ENCODE data around the gene RAPGEF5.

Gene RAPGEF5

DNA sequence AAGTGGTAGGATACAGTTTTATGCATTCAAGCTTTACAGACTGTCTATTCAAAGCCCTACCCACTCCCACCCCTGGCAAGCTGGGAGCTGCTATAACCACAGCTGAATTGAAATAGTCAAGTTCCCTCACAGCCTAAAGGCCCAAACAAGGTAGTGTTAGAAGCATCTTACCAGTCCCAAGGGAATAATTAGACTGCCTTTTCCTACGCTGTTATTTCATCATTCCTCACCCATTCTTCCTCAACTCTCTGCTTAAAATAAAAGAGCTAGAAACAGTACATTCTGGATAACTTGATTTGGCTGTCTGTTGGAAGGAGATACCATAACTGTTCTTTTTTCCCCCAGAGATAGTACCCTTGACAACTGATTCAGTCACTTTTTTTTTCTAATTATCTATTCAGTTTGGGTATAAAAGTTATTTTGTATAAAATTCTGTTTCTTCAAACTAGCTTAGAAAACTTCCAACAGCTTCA lies 54.0 kb downstream of the RAPGEF5 start:
- no peak for DNase-seq (ENCODE audit: low read depth)

DNA sequence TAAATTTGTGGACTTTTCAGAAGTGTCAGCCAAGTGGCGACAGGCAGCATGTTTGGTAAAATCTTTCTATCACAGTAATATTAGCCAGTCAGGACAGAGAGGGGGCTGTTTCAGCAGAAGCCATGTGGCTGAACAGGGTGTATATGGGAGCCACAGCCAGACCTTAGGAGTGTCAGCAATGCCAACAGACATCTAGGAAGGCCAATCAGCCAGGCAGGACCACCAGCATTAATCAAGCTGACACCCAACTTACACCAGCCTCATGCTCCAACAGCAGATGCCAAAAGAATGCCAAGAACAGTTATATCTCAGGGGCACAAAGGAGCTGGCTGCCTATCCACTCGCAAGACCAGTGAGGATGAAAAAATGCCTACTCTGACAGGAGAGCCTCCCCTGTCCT lies 54.8 kb downstream of the RAPGEF5 start:
- no peak for DNase-seq (ENCODE audit: low read depth)

DNA sequence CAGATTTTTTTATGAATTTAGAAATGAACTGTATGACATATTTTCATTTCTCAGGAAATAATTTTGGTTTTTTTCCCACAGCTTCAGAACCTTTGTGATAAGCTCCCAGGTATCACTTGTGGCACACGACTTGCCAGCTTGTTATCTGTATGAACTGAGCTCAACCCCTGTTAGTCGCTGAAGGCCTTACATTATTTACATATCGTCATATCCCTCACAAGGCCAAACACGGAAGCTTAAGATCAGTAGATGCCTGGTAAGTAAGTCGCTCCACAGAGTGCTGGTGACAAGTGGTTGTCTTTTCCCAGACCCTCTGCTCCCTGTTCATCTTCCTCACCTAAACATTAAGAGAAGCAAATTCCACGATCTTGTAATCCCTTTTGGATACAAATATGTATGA lies 55.2 kb downstream of the RAPGEF5 start:
- DNase-seq (ENCODE audit: low read depth): no peak

DNA sequence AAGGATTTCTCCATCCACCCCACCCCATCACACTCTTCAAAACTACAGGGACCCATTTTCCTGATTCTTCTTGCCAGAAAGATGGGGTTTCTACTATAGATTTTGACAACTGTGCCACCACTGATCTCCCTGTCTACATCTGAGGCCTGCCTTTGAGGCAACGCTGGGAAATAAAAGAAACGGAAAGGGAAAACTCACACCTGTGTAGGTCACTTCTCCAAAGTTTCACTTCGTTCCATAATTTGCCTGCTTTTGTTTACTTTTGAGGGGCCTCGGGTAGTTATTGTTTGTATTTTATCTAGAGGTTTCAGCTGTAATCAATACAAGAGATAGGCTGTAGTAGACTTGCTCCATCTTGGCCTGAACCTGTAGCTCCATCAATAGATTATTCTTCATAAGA lies 56.1 kb downstream of the RAPGEF5 start:
- DNase-seq (ENCODE audit: low read depth): no peak

DNA sequence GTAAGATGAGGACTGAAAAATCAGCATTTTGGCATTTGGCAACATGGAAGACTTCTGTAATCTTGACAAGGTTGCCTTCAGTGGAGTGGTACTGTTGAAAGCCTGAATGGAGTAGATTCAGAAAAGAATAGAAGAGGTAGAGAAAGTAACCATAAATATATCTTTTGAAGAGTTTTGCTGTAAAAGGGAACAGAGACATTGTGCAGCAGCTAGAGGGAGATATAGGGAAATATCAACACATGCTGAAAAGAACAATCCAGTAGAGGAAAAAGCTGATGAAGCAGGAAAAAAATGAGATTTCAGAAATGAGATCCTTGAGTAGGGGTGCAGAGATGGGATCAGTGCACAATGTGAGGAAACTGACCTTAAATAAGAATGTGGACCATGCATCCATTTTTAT lies 60.0 kb downstream of the RAPGEF5 start:
- no peak for DNase-seq (ENCODE audit: low read depth)

DNA sequence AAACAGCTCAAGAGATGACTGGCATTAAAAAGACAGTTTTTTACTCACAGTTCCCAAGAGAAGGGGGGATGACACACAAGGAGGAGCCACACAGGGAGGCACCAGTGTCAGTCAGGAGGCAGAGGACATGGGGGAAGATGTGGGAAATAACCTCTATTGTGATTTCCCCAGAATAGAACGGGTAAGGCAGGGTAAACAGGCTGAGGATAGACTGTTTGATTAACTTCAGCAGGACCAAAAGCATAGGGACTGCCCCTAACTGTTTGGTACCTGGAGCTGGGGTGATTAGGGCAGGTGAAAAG lies 60.7 kb downstream of the RAPGEF5 start:
- no peak for DNase-seq (ENCODE audit: low read depth)

DNA sequence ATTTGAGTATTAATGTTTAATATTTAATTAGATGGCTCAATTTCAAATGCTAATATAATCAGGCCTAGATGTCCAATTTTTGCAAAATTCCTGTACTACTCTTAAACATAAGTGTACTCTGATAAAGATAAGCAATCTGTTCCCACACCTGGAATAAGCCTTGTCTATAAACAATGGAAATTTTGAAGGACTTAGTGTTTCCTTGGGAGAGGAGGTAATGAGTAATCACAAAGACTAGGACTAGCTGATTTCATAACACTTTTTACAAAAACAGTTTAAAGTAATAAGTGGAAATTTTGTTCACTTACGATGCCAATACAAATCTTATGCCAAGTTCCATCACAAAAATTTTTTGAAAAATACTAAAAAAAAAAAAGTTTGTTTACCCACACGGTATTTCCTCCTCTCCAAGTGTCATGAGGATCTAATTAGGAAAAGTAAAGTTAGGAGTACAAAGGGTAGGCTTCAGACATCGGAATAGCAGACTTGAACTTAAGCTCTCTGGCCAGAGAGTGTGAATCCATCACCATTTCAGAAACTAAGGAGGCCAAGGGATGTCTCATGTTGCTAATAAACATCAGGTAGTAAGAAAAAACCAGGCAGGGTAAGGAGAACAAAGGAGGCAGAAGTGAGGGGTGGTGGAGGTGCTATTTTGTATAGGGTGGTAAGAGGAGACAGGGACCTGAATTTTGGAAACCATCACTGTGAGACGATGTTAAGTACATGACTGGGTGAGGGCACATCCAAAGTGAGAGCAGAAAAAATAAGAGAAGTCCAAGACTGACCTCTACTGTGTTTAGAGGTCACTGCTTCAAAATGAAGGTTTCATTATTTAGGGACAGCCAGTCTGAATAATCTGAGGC lies 61.3 kb downstream of the RAPGEF5 start:
- no peak for DNase-seq (ENCODE audit: low read depth)

DNA sequence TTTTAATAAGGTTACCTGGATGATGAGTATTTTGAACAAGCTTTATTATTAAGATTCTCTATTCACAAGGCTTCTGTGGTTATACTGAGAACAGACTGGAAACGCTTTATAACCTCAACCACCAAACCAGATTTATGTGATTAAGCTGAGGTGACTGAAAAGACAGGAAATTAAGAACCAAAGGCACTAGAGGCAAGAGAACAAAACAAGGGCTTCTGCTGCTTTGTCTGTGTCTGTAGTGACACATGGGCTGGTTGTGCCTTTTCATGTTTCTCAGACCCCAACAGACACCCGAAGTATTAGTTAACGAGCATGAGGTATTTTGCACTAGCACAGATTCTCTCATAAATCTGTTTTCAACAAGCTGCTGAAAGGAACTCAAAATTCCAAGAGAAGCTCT lies 64.4 kb downstream of the RAPGEF5 start:
- DNase-seq (ENCODE audit: low read depth): no peak

DNA sequence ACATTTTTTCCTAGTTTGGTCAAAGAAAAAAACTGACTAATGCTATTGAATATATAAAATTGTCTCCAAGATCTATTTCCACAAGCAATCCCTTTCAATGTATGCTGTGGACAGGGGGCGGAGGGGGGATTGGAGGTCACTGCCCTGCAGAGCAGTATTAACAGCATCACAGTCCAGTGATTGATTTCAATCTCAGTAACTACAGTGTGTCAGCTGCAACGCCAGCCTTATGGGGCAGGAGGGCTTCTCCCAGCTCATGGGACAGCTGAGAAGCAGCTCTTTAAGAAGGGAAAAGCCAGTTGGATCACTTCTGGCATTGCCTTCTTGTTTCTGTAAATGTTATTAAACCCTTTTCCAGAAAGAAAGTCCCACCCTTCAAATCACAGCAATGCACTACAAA lies 65.0 kb downstream of the RAPGEF5 start:
- no peak for DNase-seq (ENCODE audit: low read depth)

DNA sequence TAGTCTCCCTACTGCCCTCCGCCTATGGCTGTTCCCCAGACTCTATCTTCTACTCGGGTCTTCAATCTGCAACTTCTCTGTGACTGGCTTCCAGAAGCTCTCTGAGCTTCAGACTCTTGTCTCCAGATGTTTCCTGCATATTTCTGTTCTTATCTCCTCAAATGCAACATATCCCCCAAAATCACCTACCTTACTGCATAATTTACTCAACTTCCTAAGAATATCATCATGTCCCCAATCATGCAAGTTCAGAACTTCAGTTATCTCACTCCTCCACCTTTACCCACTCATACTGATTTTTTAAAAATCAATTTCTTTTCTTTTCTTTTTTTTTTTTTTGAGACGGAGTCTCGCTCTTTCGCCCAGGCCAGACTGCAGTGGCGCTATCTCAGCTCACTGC lies 68.8 kb downstream of the RAPGEF5 start:
- no peak for DNase-seq (ENCODE audit: low read depth)

DNA sequence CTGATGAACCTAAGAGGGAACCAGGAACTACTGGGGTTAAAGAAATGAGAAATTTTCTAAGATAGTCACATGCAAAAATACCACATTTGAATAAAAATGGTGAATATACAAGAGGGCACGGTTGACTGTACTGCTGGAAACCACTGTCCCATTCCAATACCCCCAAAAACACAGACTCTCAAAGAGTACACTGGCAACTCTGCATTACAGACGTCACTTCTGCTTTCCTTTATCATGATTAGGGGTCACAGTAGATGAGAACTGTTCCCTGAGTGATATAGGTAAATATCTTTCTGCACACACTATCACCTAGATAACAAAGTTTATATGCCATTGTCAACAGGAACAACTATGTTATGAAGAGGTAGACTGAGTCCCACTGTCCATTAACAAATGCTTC lies 69.5 kb downstream of the RAPGEF5 start:
- no peak for DNase-seq (ENCODE audit: low read depth)

DNA sequence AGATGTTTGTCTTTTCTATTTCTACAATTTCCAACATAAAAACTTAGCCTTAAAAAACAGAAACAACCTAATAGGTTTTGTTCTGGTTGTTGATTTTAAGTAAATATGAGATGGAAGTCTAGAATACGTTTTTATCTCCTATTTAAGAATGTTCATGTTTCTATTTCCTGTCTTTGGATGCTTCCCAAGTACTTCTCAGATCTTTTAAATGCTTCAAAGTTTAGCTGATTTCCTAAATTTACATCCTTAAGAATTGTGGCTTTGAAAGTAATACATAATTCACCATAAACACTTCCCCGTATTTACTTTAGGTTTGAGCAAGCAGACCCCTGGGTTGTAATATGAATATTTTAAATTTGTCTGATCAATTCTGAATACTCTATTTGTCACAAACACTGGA lies 70.5 kb downstream of the RAPGEF5 start:
- no peak for DNase-seq (ENCODE audit: low read depth)

DNA sequence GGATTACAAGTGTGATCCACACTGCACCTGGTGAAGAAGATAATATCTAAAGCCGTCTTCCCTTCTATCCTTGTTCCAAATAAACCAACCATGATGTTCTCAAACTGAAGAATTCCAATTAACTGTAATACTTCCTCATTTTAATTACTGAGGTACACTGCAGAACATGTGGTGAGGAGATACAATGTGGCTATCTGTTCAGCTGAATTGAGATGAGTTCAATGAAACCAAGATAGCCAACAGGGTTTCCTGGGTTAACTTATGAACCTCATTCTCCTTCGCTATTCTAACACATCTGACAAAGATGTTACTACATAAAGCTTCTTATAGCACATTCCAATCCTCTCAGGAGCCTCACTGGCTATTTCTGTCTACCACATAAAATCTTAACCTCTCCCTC lies 75.5 kb downstream of the RAPGEF5 start:
- DNase-seq (ENCODE audit: low read depth): no peak

DNA sequence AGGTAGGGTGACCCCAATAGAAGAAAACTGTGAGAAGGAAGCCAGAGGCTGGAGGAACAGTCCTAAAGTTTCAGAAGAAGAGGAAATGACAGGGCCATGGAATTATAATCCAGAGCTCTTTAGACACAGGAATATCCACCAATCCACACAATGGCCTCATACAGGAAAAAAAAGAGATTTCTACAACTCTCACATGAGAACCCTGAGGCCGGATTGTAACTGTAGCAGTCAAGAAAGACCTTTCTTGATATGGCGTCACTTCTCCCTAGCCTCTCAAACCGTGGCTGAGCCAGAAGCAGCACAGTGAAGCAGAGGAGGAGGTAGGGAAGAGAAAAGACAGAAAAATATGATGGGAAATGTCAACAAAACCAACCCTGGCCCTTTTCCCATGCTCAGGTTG lies 76.9 kb downstream of the RAPGEF5 start:
- DNase-seq (ENCODE audit: low read depth): no peak

DNA sequence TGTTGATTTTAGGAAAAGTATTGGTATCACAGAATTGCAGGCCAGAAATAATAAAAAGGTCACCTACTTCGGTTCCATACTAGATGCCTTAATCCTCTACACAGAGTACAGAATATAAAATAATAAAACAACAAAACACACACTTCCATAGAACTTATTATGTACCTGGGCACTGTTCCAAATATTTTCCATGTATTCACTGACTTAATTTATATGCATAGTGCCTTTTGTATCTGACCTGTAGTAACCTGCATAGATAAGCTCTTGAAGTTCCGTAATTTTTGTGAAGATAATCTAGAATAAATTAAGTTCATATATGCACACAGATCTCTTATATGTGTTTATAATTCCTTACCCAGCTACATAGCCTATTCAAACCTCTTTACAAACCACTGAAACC lies 78.3 kb downstream of the RAPGEF5 start:
- no peak for DNase-seq (ENCODE audit: low read depth)

DNA sequence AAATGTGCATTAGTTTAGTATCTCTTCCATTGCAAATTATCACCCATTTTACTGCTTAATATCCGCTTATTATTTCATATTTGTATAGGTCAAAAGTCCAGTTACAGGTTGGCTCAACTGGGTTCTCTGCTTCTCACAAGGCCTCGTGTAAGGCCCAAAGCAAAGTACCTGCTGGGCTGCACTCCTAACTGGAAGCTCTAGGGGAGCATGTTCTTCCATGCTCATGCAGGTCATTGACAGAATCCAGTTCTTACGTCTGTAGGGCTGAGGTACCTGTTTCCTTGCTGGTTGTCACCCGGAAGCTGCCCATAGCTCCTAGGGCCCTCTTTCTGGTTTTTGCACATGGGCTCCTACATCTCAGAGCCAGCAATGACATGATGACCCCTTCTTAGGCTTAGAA lies 79.6 kb downstream of the RAPGEF5 start:
- DNase-seq (ENCODE audit: low read depth): no peak

DNA sequence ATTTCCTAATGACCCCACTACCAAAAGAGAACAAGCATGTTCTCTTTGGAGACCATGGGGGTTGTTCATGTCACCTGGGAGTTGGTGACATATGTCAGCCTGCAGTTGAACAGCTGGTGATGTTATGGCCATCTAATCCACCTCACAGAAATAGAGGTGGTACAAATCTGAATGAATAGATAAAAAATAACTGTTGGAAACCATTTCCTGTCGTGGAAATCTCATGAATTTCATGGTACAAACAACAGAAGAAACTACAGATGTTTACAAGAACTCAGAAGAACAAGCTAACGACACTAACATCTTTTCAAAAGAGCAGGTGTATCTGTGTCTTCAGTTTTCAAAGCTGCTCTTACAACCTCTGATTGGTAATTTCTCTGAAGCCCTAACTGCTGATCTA lies 81.3 kb downstream of the RAPGEF5 start:
- DNase-seq (ENCODE audit: low read depth): no peak

DNA sequence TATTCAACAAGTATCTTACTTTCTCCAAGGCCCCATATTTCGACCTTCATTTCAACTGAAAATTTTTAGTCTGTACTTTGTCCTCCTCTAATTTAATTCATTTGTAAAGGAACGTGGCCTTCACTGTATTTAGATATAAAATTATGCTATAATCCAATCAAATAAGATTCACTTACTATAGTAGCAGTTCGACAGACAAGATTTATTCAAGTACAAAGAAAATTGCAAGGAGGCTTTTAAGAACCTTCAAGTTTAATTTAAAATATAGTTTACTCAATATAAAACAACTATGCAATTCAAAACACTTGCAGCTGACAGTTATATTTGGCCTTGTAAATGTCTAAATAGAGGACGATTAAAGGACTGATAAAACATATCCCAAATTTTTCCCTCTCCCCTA lies 85.6 kb downstream of the RAPGEF5 start:
- DNase-seq (ENCODE audit: low read depth): no peak

DNA sequence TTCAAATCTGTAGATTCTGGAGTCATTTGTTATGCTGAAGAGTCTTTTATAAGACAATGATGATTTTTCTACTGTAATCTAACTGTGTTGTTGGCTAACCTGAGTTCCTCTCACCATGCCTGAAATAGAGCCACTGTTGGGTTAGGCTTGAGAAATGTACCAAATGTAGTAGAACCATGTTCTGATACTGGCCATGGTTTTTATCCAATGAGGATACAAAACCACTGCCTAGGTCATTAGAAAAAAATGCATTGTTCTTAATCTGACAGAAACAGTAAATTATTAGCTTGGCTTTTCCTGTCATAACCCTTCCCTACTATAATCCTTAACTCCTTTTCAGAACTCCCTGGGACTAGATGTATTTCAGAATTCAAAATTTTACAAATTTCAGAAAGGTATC lies 86.6 kb downstream of the RAPGEF5 start:
- DNase-seq (ENCODE audit: low read depth): no peak

DNA sequence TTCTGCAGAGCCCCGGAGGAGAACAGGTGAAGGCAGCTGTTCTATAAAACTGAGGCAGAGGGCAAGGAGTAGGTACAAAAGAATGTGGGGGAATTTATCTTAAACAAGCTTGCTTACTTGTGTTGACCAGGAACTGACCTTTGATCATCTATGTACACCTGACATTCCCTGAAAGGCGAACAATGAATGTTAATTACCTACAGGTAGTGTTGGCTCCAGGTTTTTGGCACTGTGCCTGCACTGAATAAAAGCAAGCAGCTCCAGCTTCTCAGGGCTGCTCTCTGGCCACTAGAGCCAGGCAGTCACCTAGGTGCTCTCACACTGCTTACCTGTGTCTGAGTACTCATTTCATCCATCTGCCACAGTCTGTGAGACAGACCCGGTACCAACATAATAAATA lies 87.0 kb downstream of the RAPGEF5 start:
- DNase-seq (ENCODE audit: low read depth): no peak

DNA sequence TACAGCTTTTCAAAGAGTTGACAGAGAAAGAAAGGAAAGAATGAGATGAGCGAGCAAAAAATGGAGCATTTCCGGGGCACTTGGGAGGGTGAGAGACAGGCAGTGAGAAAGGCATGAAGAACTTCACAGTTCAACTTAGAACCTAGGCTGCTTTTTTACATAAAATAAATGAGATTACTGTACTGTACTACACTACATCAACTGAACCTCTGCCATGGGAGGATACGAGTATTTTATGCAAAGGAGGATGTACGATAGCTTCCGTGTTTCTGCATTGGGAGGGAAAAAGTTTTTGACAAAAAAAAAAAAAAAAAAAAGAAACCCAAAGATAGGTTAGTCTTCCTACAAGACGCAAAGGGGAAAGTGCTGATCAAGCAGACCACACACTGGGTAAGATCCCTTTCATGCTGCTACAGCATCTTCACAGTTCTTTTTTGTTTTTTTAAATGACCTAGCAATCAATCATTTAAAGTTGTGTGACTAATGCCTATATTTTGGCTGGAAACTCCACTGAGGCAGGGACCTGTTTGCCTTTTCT lies 88.0 kb downstream of the RAPGEF5 start:
- DNase-seq (ENCODE audit: low read depth): no peak

DNA sequence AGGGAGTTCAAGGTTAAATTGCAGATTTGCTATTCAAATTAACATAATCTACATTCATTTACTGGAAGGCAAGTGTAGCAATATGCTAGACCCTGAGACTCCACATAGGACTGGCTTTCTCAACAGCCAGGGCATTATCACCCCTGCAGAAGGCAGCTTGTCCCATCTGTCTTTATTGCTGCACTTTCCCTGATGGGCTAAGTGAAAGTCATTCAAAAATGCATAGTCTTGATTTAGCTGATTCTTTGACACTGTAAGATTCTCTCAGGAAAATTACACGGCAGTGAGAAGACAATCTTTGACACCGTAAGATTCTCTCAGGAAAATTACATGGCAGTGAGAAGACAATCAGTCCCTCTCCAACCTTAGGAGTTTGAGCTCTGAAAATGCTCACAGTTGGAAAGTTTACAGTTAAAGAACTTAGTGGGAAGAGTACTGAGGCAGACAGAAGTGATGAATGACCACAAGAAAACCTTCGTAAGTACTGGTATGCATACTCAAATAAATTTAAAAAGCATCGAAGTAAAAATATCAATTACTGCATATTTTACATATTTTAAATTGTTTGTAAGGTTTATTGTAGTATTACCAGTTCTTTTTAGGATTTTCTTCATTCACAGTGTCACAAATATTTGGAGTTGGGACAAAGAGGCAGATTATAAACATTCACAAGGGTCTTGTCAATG lies 88.9 kb downstream of the RAPGEF5 start:
- no peak for DNase-seq (ENCODE audit: low read depth)

DNA sequence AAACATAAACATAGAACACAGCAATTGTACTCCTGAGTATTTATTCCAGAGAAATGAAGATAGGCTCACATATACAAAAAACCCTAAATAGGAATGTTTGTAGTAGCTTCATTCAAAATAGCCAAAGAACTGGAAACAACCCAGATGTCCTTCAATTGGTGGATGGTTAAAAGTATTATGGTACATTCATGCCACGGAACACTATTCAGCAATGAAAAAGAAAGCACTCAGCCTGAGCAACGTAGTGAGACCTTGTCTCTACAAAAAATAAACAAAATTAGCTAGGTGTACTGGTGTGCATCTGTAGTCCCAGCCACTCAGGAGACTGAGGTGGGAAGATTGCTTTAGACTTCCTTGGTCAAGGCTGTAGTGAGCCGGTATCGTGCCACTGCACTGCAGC lies 94.4 kb downstream of the RAPGEF5 start:
- no peak for DNase-seq (ENCODE audit: low read depth)

All from CMK (cell line).